Inferior parietal cortex (tissue), 1 donor: Measurements from ENCODE around the gene MOB3B.
A peak's percentile ranks its signal among the peaks of the same experiment; 100 is the strongest.

Experiments used
- DNase-seq: peaks from one replicate; pipeline ENCODE4 v3.0.0-alpha.2; 2016; ENCODE audit errors: extremely low spot score

Gene MOB3B

GRCh38 chr9:27447031-27447683 is 82.5 kb downstream of the MOB3B start:
- DNase-seq, result no peak

GRCh38 chr9:27445688-27446087 is 83.9 kb downstream of the MOB3B start:
- no peak for DNase-seq

GRCh38 chr9:27445057-27445595 is 84.5 kb downstream of the MOB3B start:
- no peak for DNase-seq

GRCh38 chr9:27442464-27442863 is 87.2 kb downstream of the MOB3B start:
- DNase-seq, result no peak

- no peak for DNase-seq
These were observed 87.9 kb downstream of the MOB3B start for GRCh38 chr9:27441741-27442070.

- DNase-seq, result no peak
These were observed 88.5 kb downstream of the MOB3B start for GRCh38 chr9:27440888-27441740.

GRCh38 chr9:27438522-27438921 is 91.1 kb downstream of the MOB3B start:
- no peak for DNase-seq

- no peak for DNase-seq
These were observed 91.8 kb downstream of the MOB3B start for GRCh38 chr9:27437652-27438373.

- no peak for DNase-seq
These were observed 93.4 kb downstream of the MOB3B start for GRCh38 chr9:27436234-27436633.

GRCh38 chr9:27433631-27434325 is 95.8 kb downstream of the MOB3B start:
- DNase-seq, result no peak

- no peak for DNase-seq
These were observed 97.3 kb downstream of the MOB3B start for GRCh38 chr9:27432308-27432707.

GRCh38 chr9:27431543-27432147 is 98.0 kb downstream of the MOB3B start:
- no peak for DNase-seq

- DNase-seq, result no peak
These were observed 98.7 kb downstream of the MOB3B start for GRCh38 chr9:27430750-27431535.

GRCh38 chr9:27429917-27430316 is 99.7 kb downstream of the MOB3B start:
- peak; percentile 44 for DNase-seq

- peak; percentile 65 for DNase-seq
These were observed 100.2 kb downstream of the MOB3B start for GRCh38 chr9:27429436-27429835.

GRCh38 chr9:27428551-27428950 is 101.1 kb downstream of the MOB3B start:
- DNase-seq, result no peak

GRCh38 chr9:27427272-27427643 is 102.4 kb downstream of the MOB3B start:
- DNase-seq, result no peak

- DNase-seq, result peak; percentile 58
These were observed 102.9 kb downstream of the MOB3B start for GRCh38 chr9:27426511-27427271.

GRCh38 chr9:27425827-27426510 is 103.6 kb downstream of the MOB3B start:
- DNase-seq, result no peak
